CD4-positive, alpha-beta T cell treated with Interleukin-2 at 100 ng/mL for 4 hours (primary cell): ENCODE results near the gene ZNF688.
A peak's percentile ranks its signal among the peaks of the same experiment; 100 is the strongest.

ENCODE experiments used
- DNase-seq: peaks from one replicate; pipeline ENCODE4 v3.0.0-alpha.2; 2020; ENCODE audit warnings: low spot score

ZNF688 gene

DNA sequence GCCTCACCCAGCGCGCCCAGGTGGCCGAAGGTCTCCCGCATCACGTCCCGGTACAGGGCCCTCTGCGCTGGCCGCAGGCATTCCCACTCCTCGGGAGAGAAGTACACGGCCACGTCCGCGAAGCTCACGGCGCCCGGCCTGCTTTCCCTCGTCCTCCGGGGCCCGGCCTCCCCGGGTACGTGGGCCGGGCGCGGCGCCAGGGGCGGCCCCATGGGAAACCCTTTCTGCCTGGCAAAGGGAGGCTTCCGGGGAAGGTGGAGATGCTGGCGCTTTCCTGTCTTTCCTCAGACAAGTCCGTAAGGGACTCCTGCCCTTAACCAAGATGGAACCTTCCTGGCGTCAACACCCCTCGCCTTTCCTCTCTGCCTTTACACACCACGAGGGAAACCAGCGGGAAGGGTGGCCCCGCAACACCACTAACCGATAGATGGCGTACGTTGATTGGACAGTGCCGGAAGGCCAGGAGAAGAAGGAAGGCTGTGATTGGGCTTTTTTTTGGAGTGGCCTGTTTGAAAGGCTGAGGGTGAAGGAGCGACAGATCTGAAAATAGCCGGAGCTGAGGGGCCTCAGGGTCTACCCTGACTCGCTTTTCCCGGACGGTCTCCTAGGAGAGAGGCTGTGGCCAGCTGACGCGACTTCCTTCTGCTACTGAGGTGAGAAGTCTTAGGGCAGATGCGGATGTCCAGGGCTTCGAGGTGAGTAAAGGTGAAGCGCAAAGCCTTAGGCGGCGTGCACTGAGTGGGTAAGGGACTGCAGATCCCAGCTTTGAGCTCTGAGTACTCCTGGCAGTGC is 14.1 kb upstream of the ZNF688 start, which contains the start of gene ZNF785:
ZNF785 (minus strand) TSS at position 298 of the 792 bp plus-strand sequence; CDS start at position 212, 86 bp downstream.
- peak; percentile 97 for DNase-seq

DNA sequence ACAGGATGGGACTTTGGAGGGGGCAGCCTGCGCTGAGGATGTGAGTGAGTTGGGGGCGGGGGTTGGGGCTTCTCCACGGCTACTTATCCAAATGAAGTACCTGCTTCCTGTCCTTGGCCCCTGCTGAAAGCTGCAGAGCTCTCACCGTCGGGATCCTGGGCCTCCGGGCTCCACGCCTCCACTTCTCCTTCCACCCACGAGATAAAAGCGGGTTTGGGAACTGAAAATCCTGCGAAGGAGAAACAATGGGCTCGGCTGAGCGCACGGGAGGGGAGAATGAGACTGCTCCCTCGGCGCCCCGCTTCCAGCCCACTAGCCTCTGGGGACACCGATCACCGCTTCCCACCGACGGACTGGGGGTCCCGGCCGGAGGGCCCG is 13.5 kb upstream of the ZNF688 start:
- DNase-seq = no peak

DNA sequence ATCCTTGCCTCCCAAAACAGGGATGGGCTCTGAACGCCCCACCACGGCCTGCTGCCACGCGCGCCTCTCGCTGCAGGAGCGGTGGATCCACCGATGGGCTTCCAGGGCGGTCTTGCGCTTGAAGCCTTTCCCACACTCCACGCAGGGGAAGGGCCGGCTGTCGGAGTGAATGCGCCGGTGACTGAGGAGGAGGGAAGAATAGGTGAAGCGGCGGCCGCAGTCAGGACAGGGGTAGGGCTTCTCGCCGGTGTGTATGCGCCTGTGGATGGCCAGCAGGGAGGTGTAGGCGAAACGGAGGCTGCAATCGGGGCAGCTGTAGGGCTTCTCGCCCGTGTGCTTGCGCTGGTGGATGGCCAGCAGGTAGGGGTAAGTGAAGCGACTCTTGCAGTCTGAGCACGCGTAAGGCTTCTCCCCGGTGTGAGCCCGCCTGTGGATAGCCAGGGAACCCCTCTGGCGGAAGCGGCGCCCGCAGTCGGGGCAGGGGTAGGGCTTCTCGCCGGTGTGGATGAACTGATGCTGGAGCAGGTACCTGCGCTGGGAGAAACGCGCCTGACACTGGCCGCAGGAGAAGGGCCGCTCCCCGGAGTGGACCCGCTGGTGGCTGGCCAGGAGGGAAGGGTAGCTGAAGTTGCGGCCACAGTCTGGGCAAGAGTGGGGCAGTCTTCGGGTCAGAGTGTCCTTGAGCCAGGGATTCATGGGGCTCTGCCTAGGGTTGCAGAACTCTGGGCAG is 11.3 kb upstream of the ZNF688 start:
- no peak for DNase-seq

DNA sequence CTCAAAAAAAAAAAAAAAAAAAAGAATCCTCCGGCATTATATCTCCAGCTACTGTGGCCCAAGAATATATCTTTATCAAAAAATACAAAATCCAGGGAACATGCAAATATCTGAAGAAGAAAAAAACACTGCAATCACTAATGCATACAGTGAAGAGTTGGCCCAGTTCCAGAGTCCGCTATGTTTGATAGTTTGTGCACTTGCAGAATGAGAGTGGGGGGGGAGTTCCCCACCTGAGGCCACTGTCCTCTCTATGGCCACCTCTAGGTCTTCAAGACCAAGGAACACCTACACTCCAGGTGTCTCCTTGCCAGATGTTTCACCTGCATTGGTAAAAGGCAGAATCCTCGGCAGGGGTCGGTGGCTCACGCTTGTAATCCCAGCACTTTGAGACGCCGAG is 9.9 kb upstream of the ZNF688 start:
- no peak for DNase-seq

DNA sequence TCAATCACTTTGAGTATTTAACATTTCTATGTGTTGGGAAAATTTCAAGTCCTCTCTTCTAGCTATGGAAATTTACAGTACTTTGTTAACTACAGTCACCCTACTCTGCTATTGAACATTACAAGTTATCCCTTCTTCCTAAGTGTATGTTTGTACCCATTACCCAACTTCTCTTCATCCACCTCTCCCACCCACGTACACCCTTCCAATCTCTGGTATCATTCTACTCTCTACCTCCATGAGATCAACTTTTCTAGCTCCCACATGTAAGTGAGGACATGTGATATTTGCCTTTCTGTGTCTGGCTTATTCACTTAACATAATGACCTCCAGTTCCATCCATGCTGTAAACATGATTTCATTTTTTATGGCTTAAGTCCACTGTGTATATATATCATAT is 3.2 kb upstream of the ZNF688 start:
- no peak for DNase-seq

DNA sequence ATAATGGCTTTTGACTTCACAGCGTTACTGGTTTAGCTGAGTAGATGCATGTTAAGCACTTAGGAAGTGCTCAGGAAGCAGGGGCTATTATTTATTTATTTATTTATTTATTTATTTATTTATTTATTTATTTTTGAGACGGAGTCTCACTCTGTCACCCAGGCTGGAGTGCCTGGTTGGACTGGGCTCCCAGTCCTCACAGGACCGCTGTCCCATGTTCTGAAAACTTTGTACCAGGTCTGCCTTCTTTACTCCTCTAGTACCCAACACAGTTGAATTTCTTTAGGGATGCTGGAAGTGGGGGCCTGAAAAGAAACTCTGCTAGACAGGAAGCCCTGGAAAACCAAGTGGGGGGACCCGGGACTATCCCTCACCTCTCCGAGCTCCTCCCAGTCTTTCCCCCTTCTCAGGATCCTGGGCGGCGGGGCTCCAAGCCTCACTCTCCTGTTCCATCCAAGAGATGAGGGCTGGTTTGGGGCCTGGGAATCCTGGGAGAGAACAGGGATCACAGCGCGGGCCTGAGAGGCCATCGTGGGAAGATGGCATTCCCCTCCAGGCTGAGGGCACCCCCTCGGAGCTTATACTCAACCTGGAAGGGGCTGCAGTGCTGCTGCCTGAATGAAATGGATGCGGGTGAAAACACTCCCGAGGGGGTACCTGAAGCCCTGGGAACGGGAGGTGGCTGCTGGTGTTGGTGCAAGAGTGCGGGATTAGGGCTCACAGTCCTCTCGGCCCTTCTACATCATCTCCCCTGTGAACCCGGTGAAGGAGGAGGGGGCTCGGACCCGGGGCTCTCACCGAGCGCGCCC is 674 bp downstream of the ZNF688 start:
- DNase-seq = no peak

DNA sequence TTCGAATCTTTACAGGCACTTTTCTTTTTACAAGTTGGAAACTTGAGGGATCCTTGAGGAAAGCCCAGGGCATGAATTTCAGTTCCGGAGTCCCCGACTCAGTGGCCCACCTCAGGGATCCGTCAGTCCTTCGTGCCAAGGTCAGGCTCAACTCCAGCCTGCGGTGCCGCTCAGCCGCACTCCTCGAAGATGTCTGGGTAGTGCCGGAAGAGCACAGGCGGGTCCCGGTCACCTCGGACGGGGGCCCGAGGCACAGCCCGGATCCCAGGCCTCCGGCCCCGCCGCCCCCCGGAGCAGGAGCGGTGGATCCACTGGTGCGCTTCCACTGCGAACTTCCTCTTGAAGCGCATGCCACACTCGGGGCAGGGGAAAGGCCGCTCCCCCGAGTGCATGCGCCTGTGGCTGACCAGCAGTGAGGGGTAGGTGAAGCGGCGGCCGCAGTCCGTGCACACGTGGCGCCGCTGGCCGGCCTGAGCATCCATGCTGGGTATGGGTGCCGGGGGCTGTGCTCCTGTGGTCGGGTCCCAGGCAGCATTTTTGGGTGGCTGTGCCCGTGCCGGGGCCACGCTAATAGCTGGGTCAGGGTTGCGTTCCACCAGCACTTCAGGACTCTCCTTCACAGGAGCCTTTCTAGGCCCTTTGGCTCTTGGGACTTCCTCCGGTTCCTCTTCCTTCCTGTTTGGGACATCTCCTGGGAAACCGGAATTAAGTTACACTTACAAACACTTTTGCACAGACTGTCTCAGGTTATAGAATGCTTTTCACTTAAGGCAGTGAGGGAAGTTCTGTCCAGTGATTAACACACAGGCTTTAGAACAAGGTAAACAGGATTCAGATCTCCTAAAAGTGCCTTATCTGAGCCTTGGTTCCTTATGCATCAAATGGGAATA is 1.5 kb downstream of the ZNF688 start:
- no peak for DNase-seq

DNA sequence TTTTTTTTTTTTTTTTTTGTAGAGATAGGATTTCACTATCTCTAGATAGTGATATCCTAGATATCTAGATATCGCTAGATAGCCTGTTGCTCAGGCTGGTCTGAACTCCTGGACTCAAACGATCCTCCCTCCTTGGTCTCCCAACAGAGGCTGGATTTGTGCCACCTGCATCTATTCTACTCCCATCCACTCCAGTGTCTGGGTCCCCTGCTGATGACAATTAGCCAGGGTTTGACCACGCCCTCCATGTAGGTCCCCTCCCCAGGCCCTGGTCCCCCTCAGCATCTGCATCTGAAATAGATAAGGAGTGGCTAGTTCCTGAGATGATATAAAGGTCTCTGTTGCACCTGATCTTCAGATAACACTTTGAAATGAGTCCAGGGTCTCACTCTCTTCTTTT is 2.2 kb downstream of the ZNF688 start:
- DNase-seq = no peak

DNA sequence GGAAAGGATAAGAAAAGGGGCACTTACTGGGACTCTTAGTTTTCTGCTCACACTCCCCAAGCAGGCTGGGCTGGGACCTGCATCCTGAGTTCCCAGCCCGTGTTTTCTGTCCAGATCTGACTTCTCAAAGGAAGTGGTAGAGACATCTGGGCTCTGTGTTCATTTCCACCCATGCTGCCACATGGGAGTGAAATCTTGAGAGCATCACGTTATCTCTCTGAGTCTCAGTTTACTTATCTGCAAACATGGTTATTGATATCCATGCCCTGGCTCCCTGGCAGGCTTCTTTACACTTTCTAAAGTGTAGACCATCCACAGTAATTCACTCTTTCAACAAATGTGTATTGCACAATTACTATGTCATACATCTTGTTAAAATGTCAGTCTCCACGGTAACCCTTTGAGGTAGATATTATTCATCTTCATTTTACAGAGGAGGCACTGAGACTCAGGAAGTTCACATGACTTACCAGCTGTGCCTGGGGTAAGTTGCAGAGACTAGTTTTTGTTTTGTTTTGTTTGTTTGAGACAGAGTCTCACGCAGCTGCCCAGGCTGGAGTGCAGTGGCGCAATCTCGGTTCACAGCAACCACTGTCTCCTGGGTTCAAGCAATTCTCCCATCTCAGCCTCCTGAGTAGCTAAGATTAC is 3.4 kb downstream of the ZNF688 start:
- peak; percentile 82 for DNase-seq

DNA sequence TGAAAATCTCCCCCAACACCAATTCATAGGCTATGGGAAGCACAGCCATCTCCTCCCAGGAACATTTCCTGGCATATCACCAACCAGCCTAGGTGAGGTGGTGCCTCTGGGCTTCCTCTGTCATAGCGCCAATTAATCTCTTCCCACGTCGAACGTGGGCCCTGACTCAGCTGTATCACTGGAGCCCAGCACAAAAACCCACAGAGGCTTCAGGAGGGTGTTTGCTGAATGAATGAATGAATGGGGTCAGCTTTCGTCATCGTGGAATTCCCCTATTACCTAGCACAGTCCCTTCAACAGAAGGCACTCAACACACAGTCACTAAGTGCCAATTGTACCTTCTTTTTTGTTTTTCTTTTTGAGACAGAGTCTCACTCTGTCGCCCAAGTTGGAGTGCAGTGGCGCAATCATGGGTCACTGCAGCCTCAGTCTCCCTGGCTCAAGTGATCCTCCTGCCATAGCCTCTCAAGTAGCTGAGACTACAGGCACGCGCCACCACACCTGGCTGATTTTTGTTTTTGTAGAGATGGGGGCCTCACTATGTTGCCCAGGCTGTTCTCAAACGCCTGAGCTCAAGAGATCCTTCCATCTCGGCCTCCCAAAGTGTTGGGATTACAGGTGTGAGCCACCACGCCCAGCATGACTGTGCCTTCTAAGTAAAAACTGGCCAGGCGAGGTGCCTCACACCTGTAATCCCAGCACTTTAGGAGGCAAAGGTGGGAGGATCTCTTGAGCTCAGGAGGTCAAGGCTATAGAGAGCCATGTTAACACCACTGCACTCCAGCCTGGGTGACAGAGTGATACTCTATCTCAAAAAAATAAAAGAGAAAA is 4.1 kb downstream of the ZNF688 start:
- peak; percentile 72 for DNase-seq

DNA sequence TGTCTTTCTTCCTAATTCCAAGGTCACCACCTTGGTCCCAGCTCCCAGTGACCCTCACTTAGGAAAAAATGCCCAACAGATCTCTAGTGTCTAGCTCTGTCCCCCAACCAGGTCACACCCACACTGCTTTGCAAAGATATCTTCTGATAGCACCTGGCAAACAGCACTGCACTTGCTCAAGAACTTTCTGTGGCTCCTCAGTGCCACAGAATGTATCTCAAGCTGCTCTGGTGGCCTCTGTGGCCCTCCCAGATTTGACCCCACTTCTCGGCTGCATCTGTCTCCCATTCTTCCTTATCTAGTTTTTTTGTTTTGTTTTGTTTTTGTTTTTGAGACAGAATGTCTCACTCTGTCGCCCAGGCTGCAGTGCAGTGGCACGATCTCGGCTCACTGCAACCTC is 5.0 kb downstream of the ZNF688 start:
- DNase-seq = no peak

DNA sequence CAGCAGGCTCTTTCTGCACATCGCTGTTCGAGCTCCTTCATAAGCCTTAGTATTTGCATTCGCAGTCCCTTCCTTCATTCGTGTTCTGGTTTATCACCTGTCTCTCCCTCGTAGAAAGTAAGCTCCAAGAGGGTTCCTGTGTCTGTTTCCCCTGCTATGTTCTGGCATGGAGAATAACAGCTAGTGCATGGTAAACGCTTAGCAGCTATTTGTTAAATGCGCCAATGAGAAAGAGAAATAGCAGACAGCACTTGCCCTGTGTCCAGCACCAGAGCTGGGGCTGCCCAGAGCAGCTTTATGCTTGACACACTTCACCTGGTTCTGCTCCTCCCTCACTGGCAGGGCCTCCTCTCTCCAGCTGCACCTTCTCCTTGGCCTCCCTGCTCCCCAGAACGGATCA is 5.5 kb downstream of the ZNF688 start:
- no peak for DNase-seq

DNA sequence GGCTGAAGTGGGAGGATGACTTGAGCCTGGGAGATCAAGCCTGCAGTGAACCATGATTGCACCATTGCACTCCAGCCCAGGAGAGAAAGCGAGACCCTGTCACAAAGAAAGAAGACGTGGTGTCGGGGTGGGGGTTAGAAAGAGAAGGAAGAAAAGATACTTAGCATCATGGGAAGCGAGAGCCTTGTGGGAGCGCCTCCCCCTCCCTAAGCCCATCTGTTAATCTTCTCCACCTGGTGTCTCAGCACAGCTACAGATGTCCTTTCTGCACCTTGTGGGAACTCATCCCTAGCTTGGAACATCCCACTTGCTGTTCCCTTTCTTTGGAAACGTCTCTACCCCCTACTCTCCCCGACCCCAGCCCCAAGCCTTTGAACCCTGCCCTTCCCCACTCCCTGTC is 6.0 kb downstream of the ZNF688 start:
- no peak for DNase-seq

DNA sequence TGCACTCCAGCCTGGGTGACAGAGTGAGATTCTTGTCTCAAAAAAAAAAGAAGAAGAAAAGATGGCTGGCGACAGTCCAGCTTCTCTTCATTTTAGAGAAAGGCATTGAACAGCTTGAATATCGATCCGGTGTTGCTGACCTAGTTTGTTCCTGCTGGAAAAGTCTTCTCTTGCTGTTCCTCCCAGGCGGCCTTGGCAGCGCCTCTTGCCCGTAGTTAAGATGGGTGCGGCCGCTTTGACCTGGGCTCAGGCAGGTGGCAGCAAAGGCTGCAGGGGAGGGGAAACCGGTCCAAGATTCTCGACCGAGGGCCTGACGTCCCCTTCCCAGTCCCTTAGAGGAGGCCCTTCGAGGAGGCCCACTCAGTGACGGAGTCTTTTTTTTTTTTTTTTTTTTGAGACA is 9.5 kb downstream of the ZNF688 start:
- no peak for DNase-seq

DNA sequence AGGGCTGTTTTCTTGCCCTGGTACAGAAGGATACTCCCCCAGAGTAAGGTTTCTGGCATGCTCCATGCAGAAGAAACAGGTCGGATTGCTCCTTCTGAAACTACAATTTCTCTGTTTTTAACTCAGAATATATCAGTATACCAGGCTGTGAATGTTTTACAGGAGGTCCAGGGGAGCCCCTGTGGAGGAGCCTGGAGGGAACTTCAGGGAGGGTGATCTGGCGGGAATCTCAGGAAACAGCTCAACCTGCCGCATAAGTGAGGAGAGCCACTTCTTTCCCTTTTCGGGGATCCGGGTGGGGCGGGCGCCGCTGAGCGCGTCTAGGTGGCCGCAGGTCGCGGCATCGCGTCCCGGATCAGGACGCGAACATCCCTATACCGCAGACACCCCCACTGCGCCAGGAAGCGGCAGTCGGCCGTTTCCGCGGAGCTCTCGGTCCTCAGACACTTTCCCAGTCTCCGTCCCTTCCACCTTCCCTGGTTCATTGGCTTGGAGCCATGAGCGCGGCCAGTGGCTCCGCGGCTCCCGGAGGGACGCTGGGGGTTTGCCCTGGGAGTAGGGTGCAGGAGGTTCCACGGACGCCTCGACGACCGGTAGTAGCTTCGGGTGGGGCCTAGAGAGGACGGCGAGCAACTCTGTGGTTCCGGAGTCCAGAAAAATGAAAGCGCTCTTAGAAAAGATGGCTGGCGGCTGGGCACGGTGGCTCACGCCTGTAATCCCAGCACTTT is 10.3 kb downstream of the ZNF688 start:
- DNase-seq = peak; percentile 38

DNA sequence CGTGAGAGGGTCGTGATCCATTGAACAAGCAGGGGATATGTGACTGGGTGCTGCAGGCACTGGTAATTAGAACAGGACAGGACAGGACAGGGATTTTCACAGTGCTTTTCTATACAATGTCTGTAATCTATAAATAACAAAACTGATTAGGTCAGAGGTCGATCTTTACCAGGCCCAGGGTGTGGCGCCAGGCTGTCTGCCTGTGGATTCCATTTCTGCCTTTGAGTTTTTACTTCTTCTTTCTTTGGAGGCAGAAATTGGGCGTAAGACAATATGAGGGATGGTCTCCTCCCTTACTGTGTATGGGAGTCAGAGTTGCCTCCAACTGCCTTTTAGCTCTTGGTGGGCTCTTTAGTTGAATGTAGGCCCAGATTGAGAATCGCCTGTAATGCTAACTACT is 11.8 kb downstream of the ZNF688 start:
- no peak for DNase-seq

DNA sequence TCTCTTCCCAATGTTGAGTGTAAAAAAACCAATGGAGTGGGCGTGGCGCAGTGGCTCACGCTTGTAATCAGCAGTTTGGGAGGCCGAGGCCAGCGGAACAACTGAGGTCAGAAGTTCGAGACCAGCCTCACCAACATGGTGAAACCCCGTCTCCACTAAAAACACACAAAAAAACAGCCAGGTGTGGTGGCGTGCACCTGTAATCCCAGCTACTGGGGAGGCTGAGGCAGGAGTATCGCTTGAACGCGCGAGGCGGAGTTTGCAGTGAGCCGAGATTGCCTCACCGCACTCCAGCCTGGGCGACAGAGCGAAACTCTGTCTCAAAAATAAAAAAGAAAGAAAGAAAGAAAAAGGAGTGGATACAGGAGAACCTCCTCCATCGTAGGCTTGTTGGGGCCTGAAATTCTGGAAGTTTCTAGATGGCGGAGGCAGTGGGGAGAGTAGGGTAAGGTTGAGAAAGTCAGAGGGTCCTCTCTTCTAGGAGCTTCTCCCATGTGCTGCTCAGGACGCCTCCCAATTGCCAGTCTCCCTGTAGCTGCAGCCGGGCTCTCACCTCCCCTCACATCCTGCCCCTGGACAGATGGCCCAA is 12.6 kb downstream of the ZNF688 start:
- DNase-seq = no peak

DNA sequence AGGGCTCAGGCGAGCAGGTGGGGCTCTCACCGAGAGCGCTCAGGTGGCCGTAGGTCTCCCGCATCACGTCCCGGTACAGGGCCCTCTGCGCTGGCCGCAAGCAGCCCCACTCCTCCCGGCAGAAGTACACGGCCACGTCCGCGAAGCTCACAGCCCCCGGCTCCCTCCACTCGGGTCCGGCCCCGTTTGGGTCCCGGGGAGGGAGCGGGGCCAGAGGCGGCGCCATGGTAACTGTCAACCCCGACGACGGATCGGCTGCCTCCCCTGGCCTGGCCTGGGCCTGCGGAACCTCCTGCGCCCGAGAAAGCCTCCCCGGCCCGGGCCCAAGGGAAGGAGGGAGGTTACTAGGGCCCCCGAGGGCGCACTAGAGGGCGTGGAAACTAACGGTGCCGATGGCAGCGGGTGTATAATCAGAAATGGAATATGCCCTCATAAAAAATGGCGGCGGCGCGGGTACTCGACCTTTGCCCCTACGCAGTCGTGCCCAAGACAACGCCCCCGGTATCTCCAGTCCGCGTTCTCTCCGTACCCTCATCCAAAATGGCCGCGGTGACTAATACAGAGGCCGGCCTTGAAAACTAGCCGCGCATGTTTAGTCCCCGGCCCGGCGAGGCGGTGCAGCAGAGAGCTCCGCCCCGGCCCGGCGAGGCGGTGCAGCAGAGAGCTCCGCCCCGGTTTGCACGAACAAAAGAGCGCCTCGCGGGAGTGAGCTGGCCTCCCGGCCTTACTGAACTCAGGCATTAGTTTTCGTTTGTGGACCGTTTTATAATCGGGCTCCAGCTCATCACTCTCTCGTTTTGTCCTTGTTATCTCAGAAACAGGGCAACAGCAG is 13.3 kb downstream of the ZNF688 start, which contains the start of gene ZNF764:
ZNF764 (minus strand) TSS at position 418 of the 832 bp plus-strand sequence; CDS start at position 226, 192 bp downstream.
- DNase-seq = peak; percentile 99
